ENCODE measurements around the gene ACTN4.

Gene ACTN4

GRCh38 chr19:38723606-38723965 is 76.1 kb downstream of the ACTN4 start:
- DNase-seq (ENCODE audit: low read depth, low spot score), result no peak

- DNase-seq (ENCODE audit: low read depth, low spot score), result no peak
Observed at GRCh38 chr19:38723990-38724854, 76.8 kb downstream of the ACTN4 start.

GRCh38 chr19:38725469-38726283 is 78.2 kb downstream of the ACTN4 start:
- no peak for DNase-seq (ENCODE audit: low read depth, low spot score)

- DNase-seq (ENCODE audit: low read depth, low spot score), result no peak
Observed at GRCh38 chr19:38726284-38726673, 78.8 kb downstream of the ACTN4 start.

GRCh38 chr19:38726761-38727301 is 79.4 kb downstream of the ACTN4 start:
- no peak for DNase-seq (ENCODE audit: low read depth, low spot score)

GRCh38 chr19:38727306-38727867 is 79.9 kb downstream of the ACTN4 start:
- no peak for DNase-seq (ENCODE audit: low read depth, low spot score)

- DNase-seq (ENCODE audit: low read depth, low spot score), result no peak
Observed at GRCh38 chr19:38727868-38728660, 80.6 kb downstream of the ACTN4 start.

- no peak for DNase-seq (ENCODE audit: low read depth, low spot score)
Observed at GRCh38 chr19:38728752-38729541, 81.5 kb downstream of the ACTN4 start.

- peak; percentile 50 for DNase-seq (ENCODE audit: low read depth, low spot score)
Observed at GRCh38 chr19:38729653-38730469, 82.4 kb downstream of the ACTN4 start.

GRCh38 chr19:38730470-38730730 is 83.0 kb downstream of the ACTN4 start:
- no peak for DNase-seq (ENCODE audit: low read depth, low spot score)

GRCh38 chr19:38730731-38731589 is 83.5 kb downstream of the ACTN4 start:
- no peak for DNase-seq (ENCODE audit: low read depth, low spot score)

- DNase-seq (ENCODE audit: low read depth, low spot score), result no peak
Observed at GRCh38 chr19:38731654-38732301, 84.3 kb downstream of the ACTN4 start.

- no peak for DNase-seq (ENCODE audit: low read depth, low spot score)
Observed at GRCh38 chr19:38733241-38733492, 85.7 kb downstream of the ACTN4 start.

GRCh38 chr19:38733493-38734175 is 86.2 kb downstream of the ACTN4 start:
- no peak for DNase-seq (ENCODE audit: low read depth, low spot score)

GRCh38 chr19:38734176-38734425 is 86.7 kb downstream of the ACTN4 start:
- no peak for DNase-seq (ENCODE audit: low read depth, low spot score)

- DNase-seq (ENCODE audit: low read depth, low spot score), result no peak
Observed at GRCh38 chr19:38734426-38735256, 87.2 kb downstream of the ACTN4 start.

GRCh38 chr19:38735257-38735686 is 87.8 kb downstream of the ACTN4 start:
- DNase-seq (ENCODE audit: low read depth, low spot score), result peak; percentile 25

- no peak for DNase-seq (ENCODE audit: low read depth, low spot score)
Observed at GRCh38 chr19:38736036-38736412, 88.6 kb downstream of the ACTN4 start.
